Stimulated activated CD8-positive, alpha-beta memory T cell treated with anti-CD3 and anti-CD28 coated beads, Interleukin-7, amount 100 ng/mL, for 48 hours (primary cell): ENCODE results near the gene GDPD5.
A peak's percentile ranks its signal among the peaks of the same experiment; 100 is the strongest.

Experiments used
- DNase-seq, 2 donors: peaks; one replicate each; pipeline ENCODE4 v3.0.0-alpha.2; 2020; ENCODE audit warnings: low read depth in 1 of 2; ENCODE audit errors: extremely low read depth in 1 of 2

GDPD5 gene

DNA sequence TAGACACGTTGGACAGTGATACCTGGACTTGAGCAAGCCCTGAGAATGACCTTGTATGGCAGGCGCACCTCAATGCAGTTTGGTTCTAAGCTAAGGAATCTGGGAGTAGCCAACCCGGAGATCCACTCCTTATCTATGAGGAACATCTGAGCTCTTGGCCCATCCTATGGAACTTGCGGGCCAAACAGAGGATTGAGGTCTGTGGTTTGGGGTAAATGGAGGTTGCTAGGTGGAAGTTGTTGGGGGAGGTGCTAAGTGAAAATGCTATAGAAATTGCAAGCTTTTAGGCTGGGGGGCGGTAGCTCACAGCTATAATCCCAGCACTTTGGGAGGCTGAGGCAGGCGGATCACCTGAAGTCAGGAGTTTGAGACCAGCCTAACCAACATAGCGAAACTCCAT lies 8.9 kb downstream of the GDPD5 start:
- no peak for DNase-seq

GRCh38 chr11:75516140-75516539 lies 9.6 kb downstream of the GDPD5 start:
- DNase-seq: no peak

GRCh38 chr11:75514596-75514995 lies 11.1 kb downstream of the GDPD5 start:
- no peak for DNase-seq

GRCh38 chr11:75513250-75513649 lies 12.5 kb downstream of the GDPD5 start:
- DNase-seq: no peak

DNA sequence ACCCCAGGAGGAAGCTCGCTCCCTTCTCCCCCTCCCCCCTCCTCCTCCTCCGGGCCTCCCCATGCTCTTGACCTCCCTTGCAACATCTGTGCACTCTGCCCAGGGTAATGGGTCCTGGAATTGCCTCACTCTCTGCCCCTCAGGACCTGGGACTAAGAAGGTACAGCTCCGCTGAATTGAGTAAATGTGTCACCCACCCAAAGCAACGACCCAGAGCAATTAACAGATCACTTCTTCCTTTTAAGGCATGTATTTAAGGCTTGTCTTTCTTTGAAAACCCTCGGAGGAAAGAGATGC lies 15.1 kb downstream of the GDPD5 start:
- no peak for DNase-seq

DNA sequence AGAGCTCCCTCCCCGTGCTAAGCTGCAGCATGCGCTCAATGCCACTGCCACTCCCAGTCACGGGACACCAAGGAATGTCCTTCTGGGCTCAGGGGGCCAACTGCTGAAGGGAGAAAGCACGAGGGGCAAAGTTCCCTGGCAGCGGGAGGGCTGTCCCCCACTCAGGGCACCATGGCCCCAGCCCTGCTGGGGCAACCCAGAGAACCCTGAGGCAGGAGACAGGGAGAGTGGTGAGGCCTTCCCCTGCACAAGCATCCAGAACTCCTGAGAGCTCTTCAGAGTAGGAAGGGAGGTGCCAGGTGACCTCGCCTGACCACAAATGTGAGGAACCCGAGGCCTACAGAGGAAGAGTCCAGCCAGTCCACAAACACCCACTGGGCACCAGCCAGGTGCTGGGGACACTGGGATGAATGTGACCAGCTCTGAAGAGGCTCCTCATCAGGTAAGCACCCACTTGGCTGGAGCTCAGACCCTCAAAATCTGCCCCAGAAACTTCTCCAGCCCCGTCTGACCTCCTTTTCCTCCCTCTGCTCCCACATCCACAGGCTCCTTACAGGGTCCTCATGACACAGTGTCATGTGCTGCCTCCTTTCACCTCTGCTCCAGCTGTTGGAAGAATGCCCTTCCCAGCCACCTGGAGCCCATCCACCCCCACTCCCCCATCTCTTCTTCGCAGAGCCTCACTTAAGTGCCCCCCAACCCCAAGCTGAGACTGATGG lies 15.6 kb downstream of the GDPD5 start:
- DNase-seq: no peak

DNA sequence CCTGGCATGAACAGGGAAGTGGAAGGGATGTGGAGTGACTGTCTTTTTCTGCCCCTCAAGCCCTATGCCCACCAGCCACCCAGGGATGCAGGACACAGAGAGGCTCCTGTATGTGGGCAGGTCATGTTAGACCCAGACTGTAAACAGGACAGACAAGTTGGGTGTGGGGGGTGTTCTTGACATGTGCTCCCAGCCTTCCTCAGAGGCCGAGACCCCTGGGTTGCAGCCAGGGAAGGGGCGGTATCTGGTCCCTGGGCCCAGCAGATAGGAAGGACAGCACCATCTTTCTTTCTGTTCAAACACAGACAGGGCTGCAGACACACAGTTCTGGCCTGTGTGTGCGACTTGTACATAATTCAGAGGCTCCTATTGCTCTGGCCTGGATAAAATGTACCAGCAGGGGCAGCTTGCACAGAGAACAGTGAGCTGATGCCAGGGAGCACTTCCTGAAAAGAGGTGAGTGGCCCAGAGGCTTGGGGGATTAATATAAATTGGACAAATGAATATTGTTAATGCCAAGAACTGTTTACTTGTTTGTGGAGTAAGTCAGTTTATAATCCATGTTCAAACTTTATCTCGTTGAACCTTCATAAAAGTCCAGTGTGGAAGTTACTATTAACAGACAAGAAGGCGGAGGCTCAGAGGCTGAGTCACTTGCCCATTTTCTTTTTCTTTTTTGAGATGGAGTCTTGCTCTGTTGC lies 16.6 kb downstream of the GDPD5 start:
- no peak for DNase-seq

DNA sequence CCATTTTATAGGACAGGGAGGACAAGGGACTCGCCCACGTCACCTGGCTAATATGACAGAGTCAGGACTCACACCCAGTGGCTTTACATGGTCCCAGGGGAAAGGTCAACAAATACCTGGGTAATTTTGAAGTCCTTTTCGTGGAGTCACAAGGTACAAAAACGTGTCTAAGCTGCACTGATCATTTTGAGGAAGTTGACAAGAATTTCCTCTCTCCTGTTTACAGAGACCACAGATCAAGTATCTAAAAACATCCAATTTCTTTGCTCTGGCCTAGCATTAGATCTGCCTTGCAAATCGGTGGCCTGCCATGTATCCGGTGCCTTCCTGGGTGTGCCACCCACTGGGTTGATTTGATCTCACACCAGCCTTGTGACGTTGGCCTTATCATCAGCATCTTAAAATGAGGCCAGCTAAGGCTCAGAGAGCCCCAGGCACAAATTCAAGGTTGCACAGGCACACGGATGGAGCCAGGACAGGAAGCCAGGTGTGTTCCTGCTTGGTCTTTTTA lies 17.6 kb downstream of the GDPD5 start:
- DNase-seq: peak in 1 of 2 donors; percentile 18

DNA sequence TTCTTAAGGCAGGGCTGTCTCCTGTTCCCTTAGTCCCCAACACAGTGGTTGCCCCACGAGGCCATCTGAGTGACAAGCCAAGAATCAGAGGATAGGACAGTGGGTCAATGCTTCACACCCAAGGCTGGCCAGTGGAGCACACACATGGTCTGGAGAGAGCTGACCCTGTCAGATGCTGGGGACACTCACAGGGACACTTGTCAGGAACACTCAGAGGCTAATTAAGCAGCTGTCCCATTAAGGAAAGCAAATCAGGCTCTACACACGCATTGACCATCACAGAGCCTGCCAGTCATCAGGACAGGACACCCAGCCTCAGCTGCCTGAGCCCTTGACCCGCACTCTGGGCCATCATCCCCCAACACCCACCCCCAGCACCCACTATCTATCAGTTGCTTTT lies 18.2 kb downstream of the GDPD5 start:
- no peak for DNase-seq

GRCh38 chr11:75506827-75507226 lies 18.9 kb downstream of the GDPD5 start:
- DNase-seq: no peak

- no peak for DNase-seq
These were observed 19.6 kb downstream of the GDPD5 start for GRCh38 chr11:75505916-75506692.

DNA sequence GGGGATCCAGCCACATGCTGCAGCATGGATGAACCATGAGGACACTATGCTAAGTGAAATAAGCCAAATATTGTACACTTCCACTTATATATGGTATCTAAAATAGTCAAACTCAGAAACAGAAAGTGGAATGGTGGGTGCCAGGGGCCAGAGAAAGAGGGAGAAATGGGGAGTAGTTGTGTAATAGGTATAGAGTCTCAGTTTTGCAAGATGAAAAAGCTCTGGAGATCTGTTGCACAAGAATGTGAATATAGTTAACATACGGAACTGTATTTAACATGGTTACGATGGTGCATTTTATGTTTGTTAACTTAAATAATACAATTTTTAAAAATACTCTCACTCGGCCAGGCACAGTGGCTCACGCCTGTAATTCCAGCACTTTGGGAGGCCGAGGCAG lies 21.2 kb downstream of the GDPD5 start:
- no peak for DNase-seq

GRCh38 chr11:75503531-75504099 lies 22.1 kb downstream of the GDPD5 start:
- no peak for DNase-seq

GRCh38 chr11:75502138-75502537 lies 23.6 kb downstream of the GDPD5 start:
- DNase-seq: no peak

DNA sequence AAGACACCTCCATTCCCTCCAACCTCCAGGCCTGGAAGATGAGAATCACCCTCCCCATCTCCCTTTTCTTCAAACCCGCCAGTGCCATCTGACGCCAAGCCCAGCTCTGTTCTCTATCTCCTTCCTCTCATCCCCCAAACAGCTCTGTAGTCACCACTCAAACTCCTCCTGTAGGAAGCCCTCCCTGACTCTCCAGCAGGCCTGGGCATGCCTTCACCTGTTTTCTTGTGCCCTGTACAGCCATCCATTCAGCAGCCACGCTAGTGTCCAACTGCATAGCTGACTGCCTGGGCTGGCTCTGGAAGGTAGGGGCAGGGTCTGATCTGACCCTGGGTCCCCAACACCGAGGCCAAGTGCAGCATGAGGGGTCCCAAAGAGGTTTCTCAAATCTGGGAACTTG lies 25.0 kb downstream of the GDPD5 start:
- no peak for DNase-seq

GRCh38 chr11:75499423-75500190 lies 26.1 kb downstream of the GDPD5 start:
- no peak for DNase-seq

DNA sequence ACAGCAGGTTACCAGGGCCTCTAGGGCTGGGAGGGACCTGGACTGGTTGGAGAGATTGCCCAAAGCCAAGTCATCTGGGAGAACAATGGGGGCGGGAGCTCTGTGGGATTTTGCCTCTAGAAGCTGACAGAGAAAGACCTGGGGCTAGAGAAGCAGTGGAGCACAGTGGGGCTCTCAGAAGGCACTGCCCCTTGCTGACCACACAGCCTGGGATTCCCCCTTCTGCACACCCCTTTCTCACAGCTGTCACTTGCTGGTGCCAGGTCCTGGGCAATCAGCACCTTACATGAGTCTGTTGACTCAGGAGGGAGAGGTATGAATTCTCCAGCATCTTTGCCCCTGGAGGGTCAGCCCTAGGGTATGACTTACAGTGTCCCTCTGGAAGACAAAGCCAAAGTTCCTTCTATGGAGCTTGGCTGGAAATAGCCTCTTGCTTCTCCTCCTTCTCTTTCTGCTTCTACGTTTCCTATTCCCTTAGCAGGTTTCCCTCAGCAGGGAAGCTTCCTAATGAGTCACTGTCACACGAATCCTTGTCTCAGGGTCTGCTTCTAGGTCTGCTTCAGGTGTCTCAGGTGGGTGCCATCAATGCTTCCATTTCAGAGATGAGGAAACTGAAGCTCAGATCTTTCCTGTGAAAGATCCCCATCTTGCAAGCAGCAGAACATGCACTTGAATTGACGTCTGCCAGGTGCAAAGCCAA lies 27.0 kb downstream of the GDPD5 start:
- DNase-seq: no peak

- DNase-seq: peak in 1 of 2 donors; percentile 5
These were observed 27.8 kb downstream of the GDPD5 start for GRCh38 chr11:75497788-75498409.

GRCh38 chr11:75496305-75496752 lies 29.4 kb downstream of the GDPD5 start:
- DNase-seq: no peak
